Measurements from ENCODE around the gene TMX2. TPM values are rescaled to one million over a fixed set of nuclear protein-coding genes. Genes with fewer than 3 reads are reported as not detected.
"Not testable (repeated sequence)": the region's sequence is repeated elsewhere in the genome, so short reads cannot be mapped to it uniquely, and the experiment has no call there.

TMX2 gene
- polyA plus RNA-seq, 4 donors, result 108 to 120 (median 118) TPM

DNA sequence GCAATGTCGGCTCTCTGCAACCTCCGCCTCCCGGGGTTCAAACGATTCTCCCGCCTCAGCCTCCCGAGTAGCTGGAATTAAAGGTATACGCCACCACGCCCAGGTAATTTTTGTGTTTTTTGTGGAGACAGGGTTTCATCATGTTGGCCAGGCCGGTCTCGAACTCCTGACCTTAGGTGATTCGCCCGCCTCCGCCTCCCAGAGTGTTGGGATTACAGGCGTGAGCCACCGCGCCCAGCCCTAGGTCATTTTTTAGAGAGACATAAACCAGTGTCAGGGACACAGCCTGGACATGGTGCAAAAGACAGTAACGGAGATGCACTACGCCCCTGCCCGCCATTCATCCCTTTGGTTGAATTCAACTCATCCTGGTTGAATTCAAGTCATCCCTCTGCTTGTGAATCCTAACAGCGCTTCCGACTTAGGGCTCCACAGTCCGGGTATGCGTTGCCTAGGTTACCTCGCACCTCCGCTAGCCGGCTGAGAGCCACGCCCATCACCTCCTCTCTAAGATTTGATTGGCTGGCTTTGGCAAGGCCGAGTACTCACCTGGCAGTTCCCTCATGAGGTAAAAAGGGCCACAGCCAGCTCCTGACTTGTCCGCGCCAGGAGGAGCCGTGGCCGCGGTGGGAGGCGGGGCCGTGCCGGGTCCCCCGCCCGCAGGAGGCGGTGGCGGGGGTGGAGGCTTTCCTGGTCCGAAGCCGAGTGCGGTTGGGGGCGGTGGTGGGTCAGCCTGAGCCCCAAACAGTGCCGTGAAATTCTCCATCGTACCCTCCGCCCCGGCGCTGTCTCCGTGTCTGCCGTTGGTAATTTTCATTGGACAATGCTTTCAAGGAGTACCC is 758 bp upstream of the TMX2 start, which contains the start of gene MED19:
Gene MED19, minus strand, starts transcription at position 802 of the 842 bp plus-strand sequence. Its CDS starts 36 bp downstream, at position 766.
- DNase-seq (ENCODE audit: low read depth in 4 of 4, low spot score in 2 of 4), result peak; percentile 57 to 70 (median 62)

GRCh38 chr11:57713835-57714234 is 1.4 kb downstream of the TMX2 start:
- DNase-seq (ENCODE audit: low read depth in 4 of 4, low spot score in 2 of 4), result no peak

GRCh38 chr11:57716726-57717125 is 4.3 kb downstream of the TMX2 start:
- not testable (repeated sequence) for DNase-seq (ENCODE audit: low read depth in 4 of 4, low spot score in 2 of 4)

DNA sequence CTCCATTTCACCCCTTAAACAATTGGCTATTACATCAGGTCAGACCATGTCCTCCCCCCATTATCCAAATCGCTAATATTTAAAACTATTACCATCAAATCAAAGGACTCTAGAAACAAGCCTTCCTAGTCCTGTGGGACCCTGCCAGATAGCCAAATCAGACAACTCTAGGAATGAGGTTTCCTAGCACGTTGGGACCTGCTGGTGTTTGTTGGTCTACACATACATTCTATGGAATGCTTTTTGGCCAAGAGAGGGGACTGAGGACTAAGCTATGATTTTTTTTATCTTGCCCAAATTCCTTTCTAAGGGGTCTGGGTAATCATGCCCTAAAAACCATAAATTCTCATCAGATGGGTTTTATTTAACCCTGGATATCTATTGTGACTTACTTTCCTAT is 14.8 kb downstream of the TMX2 start:
- DNase-seq (ENCODE audit: low read depth in 4 of 4, low spot score in 2 of 4), result no peak

DNA sequence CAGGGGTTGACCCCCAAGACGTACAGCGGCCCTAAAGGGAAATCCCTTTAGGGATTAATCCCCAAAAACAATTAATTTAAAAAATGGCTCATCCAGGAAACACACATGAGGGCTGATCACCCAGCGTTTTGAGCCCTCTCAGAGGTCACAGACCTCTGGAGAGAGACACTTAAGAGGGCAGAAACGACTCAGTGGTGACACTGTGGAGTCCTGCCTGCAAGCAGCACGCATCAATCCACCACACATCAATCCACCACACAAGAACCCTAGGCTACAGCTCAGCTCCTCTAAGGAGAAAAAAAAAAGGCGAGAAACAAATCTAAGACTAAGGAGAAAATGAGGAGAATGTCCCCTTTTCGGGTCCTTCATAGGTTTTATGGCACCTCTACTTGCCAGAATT is 16.4 kb downstream of the TMX2 start:
- DNase-seq (ENCODE audit: low read depth in 4 of 4, low spot score in 2 of 4), result no peak

- no peak for DNase-seq (ENCODE audit: low read depth in 4 of 4, low spot score in 2 of 4)
These were observed 17.1 kb downstream of the TMX2 start for GRCh38 chr11:57729479-57729878.

DNA sequence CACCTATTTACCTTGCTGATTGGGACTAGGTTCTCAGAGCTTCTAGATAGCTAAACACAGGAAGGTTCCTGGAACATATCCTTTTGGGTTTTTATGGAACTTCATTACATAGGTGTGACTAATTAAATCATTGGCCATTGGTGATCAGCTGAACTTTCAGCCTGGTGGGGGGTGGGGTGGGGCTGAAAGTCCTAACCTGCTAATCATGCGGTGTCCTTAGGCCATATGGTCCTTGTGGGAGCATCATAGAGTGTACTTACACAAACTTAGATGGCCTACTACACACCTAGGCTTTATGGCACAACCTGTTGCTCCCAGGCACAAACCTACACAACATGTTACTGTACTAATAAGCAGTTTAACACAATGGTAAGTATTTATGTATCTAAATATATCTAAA is 20.3 kb downstream of the TMX2 start:
- no peak for DNase-seq (ENCODE audit: low read depth in 4 of 4, low spot score in 2 of 4)

DNA sequence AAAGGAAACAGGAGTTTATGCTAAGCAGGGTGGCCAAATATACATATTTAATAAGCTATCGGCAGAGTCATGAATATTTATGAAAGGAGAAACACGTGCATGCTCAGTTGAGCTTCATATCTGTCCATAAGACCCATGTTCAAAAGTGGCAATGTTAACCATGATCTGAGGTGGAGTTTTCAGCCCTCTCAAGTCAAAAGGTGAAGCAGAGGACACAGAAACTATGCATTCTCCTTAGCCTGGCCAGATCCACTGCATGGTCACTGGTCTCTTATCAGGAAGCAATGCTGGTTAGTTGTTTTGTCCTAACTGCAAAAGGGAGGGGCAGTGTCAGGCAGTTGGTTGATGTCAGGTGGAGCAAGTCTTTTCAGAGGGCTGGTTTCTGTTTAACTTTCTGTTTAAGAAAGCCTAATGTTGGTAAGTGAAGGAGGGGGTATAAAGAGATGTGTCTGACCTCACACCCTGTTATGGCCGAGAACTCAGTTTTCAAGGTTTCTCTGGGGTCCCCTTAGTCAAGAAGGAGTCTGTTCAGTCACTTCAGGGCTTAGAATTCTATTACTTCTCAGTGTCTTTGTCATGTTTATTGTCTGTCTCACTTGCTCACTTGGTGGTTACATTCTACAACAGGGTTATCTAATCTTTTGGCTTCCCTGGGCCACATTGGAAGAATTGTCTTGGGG is 23.4 kb downstream of the TMX2 start:
- DNase-seq (ENCODE audit: low read depth in 4 of 4, low spot score in 2 of 4), result no peak

GRCh38 chr11:57741132-57742086 is 29.0 kb downstream of the TMX2 start, which contains the start of gene SELENOH:
Gene SELENOH, plus strand, starts transcription at chr11:57741491. Its CDS starts 105 bp downstream, at chr11:57741596.
- DNase-seq (ENCODE audit: low read depth in 4 of 4, low spot score in 2 of 4), result peak; percentile 85 to 96 (median 90)

DNA sequence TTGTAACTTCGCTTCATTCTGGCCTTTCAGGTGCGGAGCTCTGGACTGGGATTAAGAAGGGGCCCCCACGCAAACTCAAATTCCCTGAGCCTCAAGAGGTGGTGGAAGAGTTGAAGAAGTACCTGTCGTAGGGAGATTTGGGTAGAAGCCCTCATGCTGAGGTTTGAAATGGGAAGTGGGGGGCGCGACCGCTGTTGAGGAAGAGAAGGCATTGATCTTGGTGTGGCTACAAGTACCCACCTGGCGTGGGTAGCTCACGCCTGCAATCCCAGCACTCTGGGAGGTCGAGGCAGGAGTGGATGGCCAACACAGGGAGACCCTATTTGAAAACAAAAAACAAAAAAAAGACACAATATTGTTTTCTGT is 29.7 kb downstream of the TMX2 start:
- DNase-seq (ENCODE audit: low read depth in 4 of 4, low spot score in 2 of 4), result no peak

DNA sequence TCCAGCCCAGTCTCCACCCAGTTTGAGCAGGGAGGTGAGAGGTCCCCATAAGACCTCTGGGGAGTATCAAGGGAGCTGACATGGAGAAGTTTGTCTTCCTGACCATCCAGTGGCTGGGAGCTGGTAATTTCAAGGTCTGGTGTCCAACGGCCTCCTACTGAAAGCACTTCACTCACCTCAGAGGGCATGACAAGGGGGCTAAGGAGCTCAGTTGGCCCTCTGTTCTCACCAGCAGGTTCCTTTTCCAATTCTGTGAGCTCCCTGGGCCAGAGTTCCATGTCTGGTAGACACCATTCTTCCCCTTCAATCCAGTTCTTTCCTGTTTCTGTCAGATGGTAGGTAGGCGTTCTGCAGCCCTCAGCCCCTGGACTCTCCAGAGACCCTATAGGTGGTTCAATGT is 32.0 kb downstream of the TMX2 start:
- no peak for DNase-seq (ENCODE audit: low read depth in 4 of 4, low spot score in 2 of 4)

DNA sequence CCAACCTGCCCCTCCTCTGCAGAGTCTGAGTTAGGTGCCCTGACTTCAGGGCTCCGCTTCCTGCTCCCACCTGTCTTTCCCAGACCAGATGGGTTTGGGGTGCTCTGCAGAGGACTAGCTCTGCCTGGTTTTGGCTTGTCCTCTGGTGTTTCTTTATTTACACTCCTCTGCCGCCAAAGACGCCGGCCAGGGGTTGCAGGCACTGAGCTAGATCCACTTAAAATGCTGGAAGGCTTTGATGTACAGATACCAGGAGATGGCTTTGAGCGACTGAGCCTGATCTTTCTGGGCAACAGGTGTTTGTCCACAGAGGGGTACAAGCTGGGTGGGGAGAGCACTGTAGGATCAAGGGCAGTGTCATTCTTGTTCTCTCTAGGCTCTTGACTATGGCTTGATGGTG is 32.8 kb downstream of the TMX2 start:
- DNase-seq (ENCODE audit: low read depth in 4 of 4, low spot score in 2 of 4), result no peak

GRCh38 chr11:57746920-57747319 is 34.5 kb downstream of the TMX2 start:
- no peak for DNase-seq (ENCODE audit: low read depth in 4 of 4, low spot score in 2 of 4)

DNA sequence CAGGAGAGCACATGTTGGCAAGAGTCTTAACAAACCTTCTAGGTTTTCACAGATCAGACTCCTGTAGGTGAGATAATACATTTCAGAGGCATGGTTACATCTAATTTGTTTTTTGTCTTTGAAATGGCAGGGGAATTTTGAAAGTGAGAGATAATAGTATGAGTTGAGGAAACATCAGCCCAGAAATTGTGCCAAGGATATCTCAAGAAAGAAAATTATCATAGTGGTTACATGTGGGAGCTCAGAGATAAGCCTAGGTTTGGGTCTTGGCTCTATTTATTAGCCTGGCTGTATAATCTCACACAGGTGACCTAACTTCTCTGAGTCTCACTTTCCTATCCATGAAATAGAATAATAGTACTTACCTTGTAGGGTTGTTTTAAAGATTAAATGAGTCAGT is 38.8 kb downstream of the TMX2 start:
- no peak for DNase-seq (ENCODE audit: low read depth in 4 of 4, low spot score in 2 of 4)

DNA sequence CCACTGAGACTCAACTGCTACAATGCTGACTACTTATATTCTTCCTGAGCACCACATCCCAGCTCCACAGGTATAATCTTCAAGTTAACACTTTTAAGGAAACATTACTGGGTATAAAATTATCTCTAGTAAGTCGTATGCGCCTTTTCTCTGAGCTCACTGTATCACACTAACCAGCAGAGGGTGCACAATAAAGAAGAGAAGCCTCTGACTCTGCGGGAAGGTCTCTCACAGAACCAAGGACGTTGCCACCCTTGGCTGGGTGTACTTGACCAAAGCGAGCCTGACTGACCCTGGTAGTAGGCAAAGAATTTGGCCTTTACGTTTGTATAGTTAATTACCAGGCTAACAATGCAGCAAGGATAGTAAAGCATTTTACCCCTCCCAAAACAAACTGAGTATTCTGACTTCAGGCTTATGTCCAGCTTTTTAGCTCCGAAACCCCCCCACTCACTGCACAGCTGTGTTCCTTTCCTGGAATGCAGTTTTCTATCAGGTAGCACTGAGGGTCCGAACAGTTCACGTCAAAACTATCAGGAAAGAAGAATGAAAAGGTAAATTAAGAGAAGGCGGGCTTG is 39.4 kb downstream of the TMX2 start, which contains the start of gene BTBD18:
Gene BTBD18, minus strand, starts transcription at position 144 of the 578 bp plus-strand sequence. CDS start 631 bp downstream, outside the sequence.
- DNase-seq (ENCODE audit: low read depth in 4 of 4, low spot score in 2 of 4), result no peak

DNA sequence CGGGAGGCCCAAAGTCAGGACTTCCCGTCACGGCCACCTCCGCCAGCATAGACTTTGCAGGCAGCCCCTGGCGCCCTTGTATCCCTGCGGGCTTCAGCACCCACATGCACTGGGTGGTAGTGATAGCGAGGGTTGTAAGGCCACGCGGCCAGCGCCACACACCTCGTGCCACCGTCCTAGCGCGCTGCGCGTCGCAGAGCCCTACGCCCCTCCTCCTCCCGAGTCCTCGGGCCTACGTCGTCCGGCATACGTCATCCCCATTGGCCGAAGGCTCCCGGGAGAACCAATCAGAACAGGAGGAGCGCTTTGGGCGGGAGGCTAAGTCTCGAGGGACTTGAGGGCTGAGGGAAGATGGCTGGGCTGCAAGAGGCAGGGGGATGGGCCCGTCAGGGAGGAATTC is 40.6 kb downstream of the TMX2 start:
- no peak for DNase-seq (ENCODE audit: low read depth in 4 of 4, low spot score in 2 of 4)

DNA sequence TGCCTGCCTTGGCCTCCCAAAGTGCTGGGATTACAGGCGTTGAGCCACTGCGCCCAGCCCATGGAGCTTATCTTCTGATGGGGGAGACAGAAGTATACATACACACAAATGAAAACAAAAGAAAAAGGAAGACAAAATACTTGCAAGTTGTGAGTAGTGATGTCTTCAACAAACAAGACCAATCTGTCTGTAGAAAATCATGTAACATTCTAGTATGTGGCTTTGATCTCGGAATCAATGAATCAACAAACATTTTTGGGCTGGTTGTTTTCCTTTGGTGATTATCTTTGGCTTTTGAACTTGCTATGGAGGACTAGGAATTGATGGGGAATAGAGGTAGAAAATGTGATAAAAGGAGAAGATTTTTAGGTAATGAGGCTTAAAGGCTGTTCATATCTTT is 45.8 kb downstream of the TMX2 start:
- no peak for DNase-seq (ENCODE audit: low read depth in 4 of 4, low spot score in 2 of 4)

GRCh38 chr11:57761301-57762234 is 49.2 kb downstream of the TMX2 start, which contains the start of gene CTNND1:
Gene CTNND1, plus strand, starts transcription at chr11:57761802. Its CDS starts 29,677 bp downstream, at chr11:57791479.
- DNase-seq (ENCODE audit: low read depth in 4 of 4, low spot score in 2 of 4), result peak; percentile 93 to 98 (median 96)
